CD4-positive, alpha-beta T cell treated with Interleukin-15 for 1 hour (primary cell): ENCODE data around the gene SOS2.

ENCODE experiments used
- DNase-seq: peaks from one replicate; pipeline ENCODE4 v3.0.0-alpha.2; 2020

The SOS2 gene

DNA sequence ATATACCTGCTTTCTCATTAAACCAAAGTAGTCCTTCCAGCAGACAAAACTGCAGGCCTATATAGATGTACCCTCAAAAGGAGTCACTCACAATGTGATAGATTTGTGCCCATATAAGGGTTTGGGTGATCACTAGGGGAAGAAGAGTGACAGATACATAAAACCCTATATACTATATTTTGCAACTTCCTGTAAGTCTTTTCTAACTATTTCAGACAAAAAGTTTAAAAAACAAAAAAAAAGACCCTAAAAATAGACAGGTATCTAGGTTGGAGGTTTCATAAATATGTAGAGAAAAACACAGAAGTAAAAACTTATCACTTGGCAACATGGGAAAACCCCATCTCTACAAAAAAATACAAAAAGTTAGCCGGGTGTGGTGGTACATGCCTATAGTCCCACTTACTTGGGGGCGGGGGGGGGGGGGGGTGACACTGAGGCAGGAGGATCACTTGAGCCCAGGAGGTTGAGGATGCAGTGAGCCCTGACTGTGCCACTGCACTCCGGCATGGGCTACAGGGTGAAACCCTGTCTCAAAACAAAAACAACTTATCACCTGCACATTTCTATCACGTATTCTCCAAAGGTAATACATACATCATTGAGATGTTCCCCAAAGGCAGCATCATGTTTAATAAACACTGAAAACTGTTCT is 117.9 kb downstream of the SOS2 start:
- peak; percentile 56 for DNase-seq

- no peak for DNase-seq
Measured at GRCh38 chr14:50110323-50111037, 120.9 kb downstream of the SOS2 start.

GRCh38 chr14:50109342-50109741 is 122.0 kb downstream of the SOS2 start:
- no peak for DNase-seq

DNA sequence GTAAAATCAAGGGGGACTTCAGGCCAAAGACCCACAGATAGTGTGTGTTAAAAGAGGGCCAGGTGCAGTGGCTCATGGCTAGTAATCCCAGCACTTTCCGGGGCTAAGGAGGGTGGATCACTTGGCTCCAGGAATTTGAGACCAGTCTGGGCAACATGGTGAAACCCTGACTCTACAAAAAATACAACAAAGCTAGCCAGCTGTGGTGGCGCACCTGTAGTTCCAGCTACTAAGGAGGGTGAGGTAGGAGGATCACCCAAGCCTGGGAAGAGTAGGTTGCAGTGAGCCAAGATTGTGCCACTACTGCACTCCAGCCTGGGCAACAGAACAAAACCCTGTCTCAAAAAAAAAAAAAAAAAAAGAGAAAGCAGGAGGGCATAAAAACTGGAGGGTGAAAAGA is 123.5 kb downstream of the SOS2 start:
- DNase-seq: no peak

- no peak for DNase-seq
Measured at GRCh38 chr14:50106178-50106577, 125.2 kb downstream of the SOS2 start.

DNA sequence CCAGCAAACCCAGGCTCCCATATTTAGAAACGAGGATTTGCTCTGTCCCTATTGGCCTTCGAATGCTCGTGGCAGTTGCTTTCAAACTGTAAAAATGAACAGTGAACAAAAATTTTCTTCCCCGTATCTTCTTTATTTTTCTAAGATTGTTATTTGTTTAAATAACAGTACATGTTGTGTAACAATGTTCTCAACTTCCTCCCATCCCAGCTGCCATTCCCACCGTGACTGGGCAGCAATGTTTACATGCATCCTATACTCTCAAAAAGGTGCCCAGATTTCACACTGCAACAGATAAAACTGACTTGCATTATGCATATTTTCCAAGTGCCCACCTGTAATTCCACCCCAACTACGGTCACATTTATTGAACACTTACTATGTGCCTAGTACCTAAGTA is 127.8 kb downstream of the SOS2 start:
- no peak for DNase-seq

DNA sequence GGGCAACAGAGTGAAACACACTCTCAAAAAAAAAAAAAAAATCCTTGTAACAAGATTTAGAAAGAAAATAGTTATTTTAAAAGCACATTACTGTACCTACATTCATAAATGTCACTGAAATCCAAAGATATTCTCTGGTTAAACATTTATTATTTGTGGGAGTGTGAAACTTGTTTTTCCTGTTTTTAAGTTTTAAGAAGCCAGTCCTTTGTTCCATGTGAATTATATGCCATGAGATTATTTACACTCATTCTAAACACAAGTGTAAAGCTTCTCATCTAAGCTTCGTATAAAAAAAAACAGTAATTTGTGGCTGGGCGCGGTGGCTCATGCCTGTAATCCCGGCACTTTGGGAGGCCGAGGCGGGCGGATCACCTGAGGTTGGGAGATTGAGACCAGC is 130.0 kb downstream of the SOS2 start:
- DNase-seq: no peak

- no peak for DNase-seq
Measured at GRCh38 chr14:50100805-50101204, 130.6 kb downstream of the SOS2 start.

GRCh38 chr14:50099335-50099734 is 132.0 kb downstream of the SOS2 start:
- no peak for DNase-seq

GRCh38 chr14:50095895-50096294 is 135.5 kb downstream of the SOS2 start:
- DNase-seq: no peak

DNA sequence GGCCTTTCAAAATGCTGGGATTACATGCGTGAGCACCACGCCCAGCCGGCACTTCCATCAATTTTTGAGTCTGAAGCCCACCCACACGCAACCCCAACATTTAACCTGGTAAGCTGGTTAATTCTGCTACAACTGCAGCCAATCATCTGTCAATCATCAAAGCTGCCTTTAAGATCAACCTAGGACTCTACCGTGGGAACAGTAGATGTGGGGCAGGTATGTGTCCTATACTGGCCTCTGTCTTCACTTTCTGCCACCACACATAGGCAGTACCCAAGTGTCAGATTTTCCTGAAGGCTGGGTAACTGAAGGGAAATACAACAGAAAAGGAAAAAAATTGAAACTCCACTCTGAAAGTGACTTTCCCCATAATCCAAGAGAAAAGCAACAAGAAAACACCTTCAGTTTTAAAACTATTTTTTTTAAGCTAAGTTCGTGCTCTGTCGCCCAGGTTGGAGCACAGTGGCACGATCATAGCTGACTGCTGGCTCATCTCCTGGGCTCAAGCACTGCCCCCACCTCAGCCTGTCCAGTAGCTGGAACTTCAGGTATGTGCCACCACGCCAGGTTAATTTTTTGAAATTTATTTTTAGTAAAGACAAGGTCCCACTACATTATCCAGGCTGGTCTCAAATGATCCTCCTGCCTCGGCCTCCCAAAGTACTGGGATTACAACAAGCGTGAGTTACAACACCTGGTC is 137.2 kb downstream of the SOS2 start:
- no peak for DNase-seq

DNA sequence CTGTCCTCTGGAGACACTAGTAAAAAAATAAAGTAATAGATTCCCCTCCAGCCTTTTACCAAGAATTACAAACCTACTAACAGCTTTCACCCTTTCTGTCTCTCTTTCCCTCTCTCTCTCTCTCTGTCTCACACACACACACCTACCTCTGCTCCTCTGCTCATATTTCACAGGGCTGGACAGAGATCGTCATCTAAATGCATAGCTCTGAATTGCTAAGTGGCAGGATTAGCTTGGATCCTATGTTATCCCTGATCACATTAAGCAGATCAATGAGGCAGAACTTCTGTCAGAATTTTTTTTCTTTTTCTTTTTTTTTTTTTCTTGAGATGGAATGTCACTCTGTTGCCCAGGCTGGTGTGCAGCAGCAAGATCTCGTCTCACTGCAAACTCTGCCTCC is 137.9 kb downstream of the SOS2 start:
- no peak for DNase-seq

GRCh38 chr14:50092006-50092555 is 139.3 kb downstream of the SOS2 start:
- no peak for DNase-seq

DNA sequence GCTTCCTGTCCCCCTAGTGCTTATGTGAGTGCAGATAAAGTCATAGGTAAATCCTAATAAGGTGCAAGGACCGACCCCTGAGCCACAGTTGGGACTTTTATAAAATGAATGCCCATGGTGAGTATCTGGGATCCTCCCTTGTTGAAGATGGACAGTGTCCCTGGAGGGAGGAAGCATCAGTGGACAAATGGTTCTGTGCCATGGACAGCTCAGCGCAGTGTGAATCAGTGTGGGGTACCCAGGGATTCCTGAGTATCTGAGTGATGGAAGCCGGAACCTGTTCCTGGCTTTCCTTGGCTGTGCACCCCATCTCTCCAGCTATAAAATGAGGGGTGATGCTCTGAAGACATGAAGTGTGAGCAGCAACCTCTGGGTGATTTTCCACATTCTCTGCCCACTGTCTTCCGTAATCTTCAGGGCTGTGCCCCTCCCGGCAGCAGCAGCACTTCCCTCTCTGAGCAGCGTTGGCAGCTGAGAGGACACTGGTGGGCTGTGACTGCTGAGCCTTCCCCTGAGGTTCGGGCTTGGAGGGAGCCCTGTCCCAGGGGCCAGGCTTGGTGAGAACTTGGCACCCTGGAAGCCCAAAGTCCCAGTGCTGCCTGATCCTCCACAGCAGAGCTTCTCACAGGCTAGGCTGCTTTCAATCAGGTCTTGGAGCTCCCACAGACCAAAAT is 140.0 kb downstream of the SOS2 start:
- DNase-seq: no peak

DNA sequence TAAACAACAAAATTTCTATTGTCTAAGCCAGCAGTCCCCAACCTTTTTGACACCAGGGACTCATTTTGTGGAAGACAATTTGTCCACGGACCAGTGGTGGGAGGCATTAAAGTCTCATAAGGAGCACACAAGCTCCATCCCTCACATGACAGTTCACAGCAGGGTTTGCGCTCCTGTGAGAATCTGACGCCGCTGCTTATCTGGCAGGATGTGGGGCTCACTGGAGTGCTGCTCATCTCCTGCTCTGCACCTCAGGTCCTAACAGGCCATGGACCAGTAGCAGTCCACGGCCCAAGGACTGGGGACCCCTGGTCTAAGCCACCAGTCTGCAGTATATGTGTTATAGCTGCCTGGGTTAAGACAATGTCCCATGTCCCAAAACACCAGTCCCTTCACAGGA is 142.2 kb downstream of the SOS2 start:
- no peak for DNase-seq

GRCh38 chr14:50088731-50089130 is 142.6 kb downstream of the SOS2 start:
- no peak for DNase-seq

DNA sequence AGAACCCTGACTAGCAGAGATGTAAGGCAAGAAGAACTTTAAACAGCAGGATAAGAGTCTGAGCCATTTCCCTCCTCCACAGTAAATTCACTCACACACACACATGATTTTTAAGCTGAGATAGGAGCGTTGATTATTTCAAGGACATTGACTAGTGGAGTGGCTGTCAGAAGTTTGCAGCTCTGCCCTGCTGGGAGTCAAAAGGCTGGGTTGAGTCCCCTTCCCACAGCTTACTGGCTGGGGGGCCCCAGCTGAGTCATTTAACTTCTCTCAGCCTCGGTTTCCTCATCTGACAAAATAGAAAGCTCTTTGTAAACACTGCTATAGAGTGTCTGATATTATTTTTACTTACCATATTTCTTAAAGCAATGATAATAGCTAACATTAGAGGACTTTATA is 143.3 kb downstream of the SOS2 start:
- DNase-seq: no peak

- no peak for DNase-seq
Measured at GRCh38 chr14:50087341-50088116, 143.8 kb downstream of the SOS2 start.

DNA sequence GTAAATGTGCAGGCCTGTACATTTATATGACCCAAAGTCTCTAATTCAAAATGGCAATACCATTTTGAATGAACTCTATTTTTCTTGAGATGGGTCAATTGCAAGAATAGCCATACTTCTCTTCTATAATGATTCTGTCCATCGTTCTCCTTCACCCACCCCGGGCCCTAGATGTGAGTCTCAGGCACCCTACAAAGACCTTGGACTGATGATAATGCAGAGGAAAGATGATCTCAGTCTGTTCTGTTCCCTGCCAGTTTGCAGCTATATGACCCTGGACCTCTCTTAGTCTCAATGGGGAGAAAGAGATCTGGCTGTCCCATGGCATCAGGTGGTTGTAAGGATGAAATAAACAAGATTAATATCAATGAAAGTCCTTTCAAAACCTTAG is 145.1 kb downstream of the SOS2 start:
- no peak for DNase-seq

GRCh38 chr14:50085570-50086320 is 145.6 kb downstream of the SOS2 start:
- peak; percentile 57 for DNase-seq

GRCh38 chr14:50084666-50085065 is 146.7 kb downstream of the SOS2 start:
- DNase-seq: no peak
